Activated T-helper 1 cell treated with Interleukin-2 at 50 U/mL for 16 hours (primary cell): ENCODE measurements around the gene SLC22A7.

Experiments used
- DNase-seq: peaks from one replicate; pipeline ENCODE4 v3.0.0-alpha.2; 2020; ENCODE audit warnings: low read depth

SLC22A7 gene

DNA sequence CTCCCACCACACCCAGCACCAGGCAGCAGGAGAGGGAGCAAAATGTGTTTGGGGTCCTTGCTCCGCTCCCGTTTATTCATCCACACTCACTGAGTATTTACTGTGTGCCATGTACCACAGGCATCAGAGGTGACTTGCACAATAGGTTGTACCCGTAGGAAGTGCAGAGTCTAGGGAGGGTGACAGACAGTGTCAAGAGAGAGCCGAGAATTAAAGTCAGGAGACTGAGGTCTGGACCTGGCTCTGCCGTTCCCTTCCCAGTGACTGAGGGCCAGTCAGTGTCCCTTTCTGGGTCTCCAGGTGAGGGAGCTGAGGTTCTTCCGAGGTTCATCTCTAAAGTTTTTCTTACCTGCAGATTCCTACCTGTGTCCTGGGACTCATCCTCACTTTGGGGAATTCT is 32.5 kb upstream of the SLC22A7 start:
- DNase-seq = no peak

DNA sequence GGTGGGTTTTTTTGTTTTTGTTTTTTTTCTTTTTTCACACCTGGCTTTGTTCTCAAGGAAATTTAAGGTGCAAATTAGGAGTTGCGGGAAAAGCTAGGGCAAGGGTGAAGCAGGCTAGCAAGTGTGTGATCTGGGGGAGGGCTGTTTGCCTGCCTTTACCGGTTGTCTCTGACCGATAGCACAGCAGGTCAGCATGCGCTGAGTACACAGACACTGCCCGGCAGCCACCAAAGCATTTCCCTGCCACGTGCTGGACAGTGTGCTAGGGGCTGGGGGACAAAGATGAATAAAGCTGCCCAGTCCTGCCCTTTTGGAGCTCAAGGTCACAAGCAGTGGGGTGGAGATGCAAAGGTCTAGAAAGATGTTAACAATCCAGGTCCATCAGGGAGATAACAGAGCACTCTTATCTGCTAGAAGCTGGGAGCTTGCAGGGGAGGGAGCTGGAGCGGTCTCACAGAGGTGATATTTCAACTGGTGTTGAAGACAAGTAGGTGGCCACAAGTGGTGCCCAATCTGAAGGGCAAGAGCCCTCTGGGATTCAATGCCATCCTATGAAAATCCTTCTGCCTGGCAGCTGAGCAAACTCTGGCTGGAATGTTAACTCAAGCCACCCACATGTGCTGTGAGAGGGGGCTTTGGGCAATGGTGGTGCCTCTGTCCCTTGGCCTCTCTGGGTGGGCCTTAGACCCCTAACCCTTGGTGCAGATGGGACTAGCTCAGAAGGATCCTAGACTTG is 30.3 kb upstream of the SLC22A7 start:
- no peak for DNase-seq

GRCh38 chr6:43268355-43268700 is 29.7 kb upstream of the SLC22A7 start:
- no peak for DNase-seq

- DNase-seq = no peak
Measured at GRCh38 chr6:43268782-43269272, 29.2 kb upstream of the SLC22A7 start.

DNA sequence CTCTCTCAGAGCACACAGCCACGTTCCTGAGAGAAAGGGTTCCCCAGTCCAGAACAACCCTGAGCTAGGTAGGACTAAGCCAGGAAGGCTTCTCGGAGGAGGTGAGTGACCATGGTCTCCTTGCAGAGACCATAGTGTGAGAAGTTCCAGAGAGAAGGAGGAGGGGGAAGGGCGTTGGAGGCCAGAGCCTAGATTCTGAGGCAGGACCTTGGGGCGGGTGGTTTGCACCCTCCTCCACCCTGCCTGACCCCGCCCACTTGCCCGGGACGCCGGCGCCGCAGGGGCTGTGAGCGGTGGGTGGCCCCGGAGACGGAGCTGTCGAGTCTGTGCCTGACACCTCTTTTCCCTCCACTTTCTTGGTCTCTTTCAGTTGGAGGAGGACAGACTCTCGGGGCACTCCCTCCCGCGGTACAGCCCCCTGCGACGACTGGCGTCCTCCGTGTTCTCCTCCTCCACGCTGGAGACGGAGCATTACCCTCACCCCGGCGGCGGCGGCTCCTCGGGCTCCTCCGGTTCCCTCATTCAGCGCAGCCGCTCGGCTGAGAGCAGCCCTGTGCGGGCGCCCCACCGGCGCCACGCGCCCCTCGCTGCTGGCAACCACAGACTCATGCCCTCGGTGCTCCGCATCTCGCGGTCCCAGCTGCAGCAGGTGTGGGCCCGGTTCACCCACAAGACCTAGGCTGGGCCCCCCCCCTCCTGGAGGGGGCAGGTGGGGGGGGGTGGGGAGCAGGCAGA is 28.6 kb upstream of the SLC22A7 start:
- peak; percentile 14 for DNase-seq

- DNase-seq = no peak
Measured at GRCh38 chr6:43271103-43271815, 26.8 kb upstream of the SLC22A7 start.

GRCh38 chr6:43271944-43272343 is 26.1 kb upstream of the SLC22A7 start:
- no peak for DNase-seq

GRCh38 chr6:43273707-43274106 is 24.4 kb upstream of the SLC22A7 start:
- DNase-seq = no peak

GRCh38 chr6:43274127-43274915 is 23.7 kb upstream of the SLC22A7 start:
- no peak for DNase-seq

DNA sequence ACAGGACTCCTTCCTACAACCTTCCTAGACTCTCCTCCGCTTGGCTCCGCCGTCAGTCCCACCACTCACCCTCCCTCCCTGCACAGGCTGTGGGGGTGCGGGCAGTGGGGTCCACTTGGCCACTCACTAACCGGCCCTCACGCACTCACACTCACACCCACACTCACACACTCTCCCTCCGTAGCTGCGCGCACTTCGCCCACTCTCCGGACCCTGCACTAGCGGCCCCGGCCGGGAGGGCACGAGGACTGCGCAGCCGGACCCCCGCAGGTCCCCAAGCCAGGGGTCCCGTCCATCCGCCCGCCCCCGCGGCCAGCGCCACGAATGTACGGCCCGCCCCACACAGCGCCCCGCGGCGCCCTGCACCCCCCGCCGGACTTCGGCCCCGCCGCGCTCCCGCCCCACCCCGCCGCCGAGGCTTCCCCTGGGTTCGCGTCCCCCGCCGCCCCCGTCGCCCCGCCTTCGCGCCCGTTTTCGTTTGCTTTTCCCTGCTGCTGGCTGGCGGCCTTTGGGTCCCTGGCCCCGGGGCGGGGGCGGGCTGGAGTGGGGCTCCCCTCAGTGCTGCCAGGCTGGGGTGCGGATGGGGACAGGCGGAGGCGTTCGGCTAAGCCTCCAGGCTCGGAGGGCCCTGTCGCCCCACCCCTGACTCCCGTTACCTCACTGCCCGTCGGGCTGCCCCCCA is 23.0 kb upstream of the SLC22A7 start:
- peak; percentile 9 for DNase-seq

- peak; percentile 15 for DNase-seq
Measured at GRCh38 chr6:43275801-43276576, 22.1 kb upstream of the SLC22A7 start.

DNA sequence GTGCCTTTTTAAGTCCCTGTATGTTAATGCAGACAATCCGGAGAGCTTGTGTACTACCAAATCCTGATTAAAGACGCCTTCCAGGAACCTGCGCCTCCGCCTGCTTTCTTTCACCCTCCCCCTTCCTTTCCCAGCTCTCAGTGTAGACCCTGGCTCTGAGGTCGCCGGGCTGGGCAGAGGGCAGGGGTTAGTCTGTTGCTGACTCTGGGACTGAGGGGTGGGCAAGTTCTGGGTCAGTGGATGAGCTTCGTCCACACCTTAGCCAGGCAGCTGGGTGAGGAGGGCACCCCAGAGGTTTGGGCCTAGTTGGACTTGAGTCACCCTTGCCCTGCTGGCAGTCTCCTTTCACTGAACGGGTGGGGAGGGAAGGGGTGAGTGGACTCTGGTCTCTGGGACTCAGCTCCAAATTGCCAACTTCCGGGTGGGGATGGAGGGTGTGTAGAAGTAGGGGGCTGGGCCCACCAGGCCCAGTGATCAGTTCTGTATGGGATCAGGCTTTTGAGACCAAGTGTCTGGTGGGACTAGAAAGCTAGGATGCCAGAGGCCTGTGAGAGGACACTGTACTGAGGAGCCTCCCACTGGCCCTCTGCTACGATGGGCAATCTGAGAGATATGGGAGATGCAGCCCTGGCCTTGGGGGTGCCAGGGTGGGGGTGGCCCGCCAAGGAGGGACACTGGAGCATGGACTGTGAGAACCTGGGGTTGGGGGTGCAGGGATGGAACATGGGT is 21.3 kb upstream of the SLC22A7 start:
- DNase-seq = no peak

DNA sequence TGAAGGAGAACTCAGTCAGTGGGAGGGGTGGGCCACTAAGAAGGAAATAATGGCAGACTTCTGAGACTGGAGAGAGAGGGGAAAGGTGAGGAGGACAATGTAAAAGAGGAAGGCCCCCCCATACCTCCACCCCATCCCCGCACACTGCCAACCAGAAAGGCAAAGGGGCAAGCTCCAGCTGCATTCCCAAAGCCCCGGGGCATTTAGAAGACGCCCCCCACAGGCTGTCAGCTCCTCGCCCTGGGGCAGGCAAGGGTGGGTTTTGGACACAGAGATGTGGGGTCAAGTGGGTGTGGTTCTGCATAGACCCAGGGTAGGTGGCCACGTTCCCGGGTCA is 20.8 kb upstream of the SLC22A7 start:
- no peak for DNase-seq

GRCh38 chr6:43277643-43278523 is 20.2 kb upstream of the SLC22A7 start:
- no peak for DNase-seq

- no peak for DNase-seq
Measured at GRCh38 chr6:43278524-43279078, 19.5 kb upstream of the SLC22A7 start.

DNA sequence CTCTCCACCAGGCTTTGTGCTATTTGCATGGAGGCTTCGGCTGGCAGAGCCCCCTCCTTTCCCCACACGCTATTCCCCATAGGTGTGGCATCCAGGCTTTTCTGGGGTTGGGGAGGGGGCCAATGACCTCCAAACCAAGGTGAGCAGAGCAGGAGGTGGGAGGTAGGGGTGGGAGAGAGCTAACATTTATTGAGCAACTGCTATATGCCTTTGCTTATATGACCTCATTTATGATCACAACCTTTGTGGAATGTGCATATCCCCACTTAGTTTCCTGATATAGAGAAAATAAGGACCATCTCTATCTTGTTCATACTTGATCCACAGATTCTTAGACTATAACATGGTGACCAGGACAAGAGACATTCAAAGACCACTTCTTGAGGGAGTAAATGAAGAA is 17.8 kb upstream of the SLC22A7 start:
- no peak for DNase-seq

GRCh38 chr6:43282060-43282459 is 16.0 kb upstream of the SLC22A7 start:
- DNase-seq = no peak

- no peak for DNase-seq
Measured at GRCh38 chr6:43282636-43283513, 15.2 kb upstream of the SLC22A7 start.
